Thyroid gland (tissue), 4 donors: ENCODE measurements around the gene BLOC1S2. TPM values are rescaled to one million over a fixed set of nuclear protein-coding genes. Genes with fewer than 3 reads are reported as not detected.
"Not testable (repeated sequence)": the region's sequence is repeated elsewhere in the genome, so short reads cannot be mapped to it uniquely, and the experiment has no call there.

Source experiments
- DNase-seq, 2 donors: peaks; one replicate each; pipeline ENCODE4 v3.0.0-alpha.2; 2019
- H3K27ac ChIP-seq, 3 donors: fragments of 200-600 bp; sonication (generic); 1 replicate in 2 of 3; 2 replicates in 1 of 3; pipeline ENCODE4 v1.5.1; 2016 to 2019; ENCODE audit warnings: mild to moderate bottlenecking in 1 of 3, moderate library complexity in 1 of 3
- H3K27me3 ChIP-seq: fragments of 200-600 bp; sonication (generic); one replicate; pipeline ENCODE4 v1.5.1; 2019
- H3K36me3 ChIP-seq, 2 donors: fragments of 200-600 bp; sonication (generic); one replicate each; pipeline ENCODE4 v1.5.1; 2016 to 2019
- H3K4me1 ChIP-seq, 2 donors: fragments of 200-600 bp; sonication (generic); one replicate each; pipeline ENCODE4 v1.5.1; 2017 to 2019
- H3K4me3 ChIP-seq, 3 donors: fragments of 200-600 bp; sonication (generic); replicated peaks in 1 of 3; 1 replicate in 2 of 3; 2 replicates in 1 of 3; pipeline ENCODE4 v1.5.1; 2016; ENCODE audit warnings: mild to moderate bottlenecking in 1 of 3
- H3K9me3 ChIP-seq: fragments of 200-600 bp; sonication (generic); one replicate; pipeline ENCODE4 v1.5.1; 2017
- POLR2A ChIP-seq, 2 donors: fragments of 450-650 bp; IDR thresholded peaks; one replicate each; pipeline ENCODE4 v1.6.1; 2017; ENCODE audit warnings: antibody characterized with exemption in 2 of 2, mild to moderate bottlenecking in 2 of 2, moderate library complexity in 1 of 2
- WGBS, 2 donors: methylation state at CpG; one replicate each; pipeline ENCODE4 v1.1.5; 2017; 5-methylcytosine and 5-hydroxymethylcytosine counted together
- intact Hi-C: fragments of 100-400 bp; cut with DNase I; formaldehyde crosslinking; loops from one replicate; pipeline ENCODE4 v1.15.1; 2023
- total RNA-seq, 4 donors: library from RNA; depleted of rRNA; stranded (reverse); fragments of >200 nt; gene quantifications; one replicate each; pipeline ENCODE4 v1.2.3, GENCODE V29; 2016
- TF ChIP-seq, protein P1 (sequence below), 6 experiments: fragments of 200-600 bp in 3 of 6; fragments of 450-650 bp in 3 of 6; sonication (generic) in 3 of 6; IDR thresholded peaks; one replicate each; pipeline ENCODE4 v1.5.1; 2016 to 2019; ENCODE audit warnings: antibody characterized with exemption in 6 of 6, mild to moderate bottlenecking in 2 of 6, inconsistent platforms in 1 of 6, moderate library complexity in 1 of 6

Gene BLOC1S2
- total RNA-seq, 4 donors from 2014 or later = 22.6 to 42.2 (median 37.0) TPM

GRCh38 chr10:100306861-100307260 is 20.4 kb upstream of the BLOC1S2 start:
- WGBS, 2 donors = 84 to 92% methylated on average over 5 of the region's 5 CpGs
- DNase-seq = no peak
- no peaks in the 10 kb centered on the region for H3K36me3 ChIP-seq
- TF ChIP-seq POLR2A (IDR thresholded peaks at IDR 0.05) = no peak
- TF ChIP-seq, protein P1, sequence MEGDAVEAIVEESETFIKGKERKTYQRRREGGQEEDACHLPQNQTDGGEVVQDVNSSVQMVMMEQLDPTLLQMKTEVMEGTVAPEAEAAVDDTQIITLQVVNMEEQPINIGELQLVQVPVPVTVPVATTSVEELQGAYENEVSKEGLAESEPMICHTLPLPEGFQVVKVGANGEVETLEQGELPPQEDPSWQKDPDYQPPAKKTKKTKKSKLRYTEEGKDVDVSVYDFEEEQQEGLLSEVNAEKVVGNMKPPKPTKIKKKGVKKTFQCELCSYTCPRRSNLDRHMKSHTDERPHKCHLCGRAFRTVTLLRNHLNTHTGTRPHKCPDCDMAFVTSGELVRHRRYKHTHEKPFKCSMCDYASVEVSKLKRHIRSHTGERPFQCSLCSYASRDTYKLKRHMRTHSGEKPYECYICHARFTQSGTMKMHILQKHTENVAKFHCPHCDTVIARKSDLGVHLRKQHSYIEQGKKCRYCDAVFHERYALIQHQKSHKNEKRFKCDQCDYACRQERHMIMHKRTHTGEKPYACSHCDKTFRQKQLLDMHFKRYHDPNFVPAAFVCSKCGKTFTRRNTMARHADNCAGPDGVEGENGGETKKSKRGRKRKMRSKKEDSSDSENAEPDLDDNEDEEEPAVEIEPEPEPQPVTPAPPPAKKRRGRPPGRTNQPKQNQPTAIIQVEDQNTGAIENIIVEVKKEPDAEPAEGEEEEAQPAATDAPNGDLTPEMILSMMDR (IDR thresholded peaks at IDR 0.05) = no peak
- no peaks in the 10 kb centered on the region for H3K4me1 ChIP-seq
- H3K9me3 ChIP-seq = no peaks in the 10 kb centered on the region
- intact Hi-C loops = no loop called here
- no peak overlapping the region for H3K27ac ChIP-seq
- H3K27me3 ChIP-seq = no peaks in the 10 kb centered on the region
- H3K4me3 ChIP-seq = no peak overlapping the region

DNA sequence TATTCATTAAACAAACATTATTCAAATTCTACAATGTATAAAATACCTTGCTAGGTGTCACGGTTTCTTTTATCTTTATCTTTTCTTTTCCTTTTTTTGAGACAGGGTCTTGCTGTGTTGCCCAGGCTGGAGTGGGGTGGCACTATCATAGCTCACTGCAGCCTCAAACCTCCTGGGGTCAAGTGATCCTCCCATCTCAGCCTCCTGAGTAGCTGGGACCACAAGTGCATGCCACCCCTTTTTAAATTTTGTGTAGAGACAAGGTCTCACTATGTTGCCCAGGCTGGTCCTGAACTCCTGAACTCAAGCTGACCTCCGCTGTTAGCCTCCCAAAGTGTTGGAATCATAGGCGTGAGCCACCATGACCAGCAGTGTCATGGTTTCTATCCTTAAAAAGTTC is 17.9 kb upstream of the BLOC1S2 start:
- 89 to 92% methylated on average over 3 of the region's 3 CpGs for WGBS, 2 donors

GRCh38 chr10:100303724-100304319 is 17.3 kb upstream of the BLOC1S2 start:
- 24 to 33% methylated on average over 7 of the region's 7 CpGs for WGBS, 2 donors
- DNase-seq = no peak
- no peak overlapping the region for H3K27ac ChIP-seq
- H3K36me3 ChIP-seq = no peaks in the 10 kb centered on the region
- no peaks in the 10 kb centered on the region for H3K9me3 ChIP-seq
- no peak overlapping the region for H3K4me3 ChIP-seq
- TF ChIP-seq, protein P1 (IDR thresholded peaks at IDR 0.05) = peak in 4 of 6 experiments; percentile 12 to 44 (median 42)
- TF ChIP-seq POLR2A (IDR thresholded peaks at IDR 0.05) = no peak
- H3K4me1 ChIP-seq = no peaks in the 10 kb centered on the region
- intact Hi-C loops = no loop called here
- H3K27me3 ChIP-seq = no peaks in the 10 kb centered on the region

More for the DNA sequence above, 17.9 kb upstream of the BLOC1S2 start:
- H3K4me1 ChIP-seq = no peaks in the 10 kb centered on the region
- intact Hi-C loops = no loop called here
- no peak for DNase-seq
- H3K27ac ChIP-seq = no peak overlapping the region
- no peak for TF ChIP-seq POLR2A (IDR thresholded peaks at IDR 0.05)
- TF ChIP-seq, protein P1 (IDR thresholded peaks at IDR 0.05) = no peak
- H3K27me3 ChIP-seq = no peaks in the 10 kb centered on the region
- no peak overlapping the region for H3K4me3 ChIP-seq
- H3K36me3 ChIP-seq = no peaks in the 10 kb centered on the region
- H3K9me3 ChIP-seq = no peaks in the 10 kb centered on the region

DNA sequence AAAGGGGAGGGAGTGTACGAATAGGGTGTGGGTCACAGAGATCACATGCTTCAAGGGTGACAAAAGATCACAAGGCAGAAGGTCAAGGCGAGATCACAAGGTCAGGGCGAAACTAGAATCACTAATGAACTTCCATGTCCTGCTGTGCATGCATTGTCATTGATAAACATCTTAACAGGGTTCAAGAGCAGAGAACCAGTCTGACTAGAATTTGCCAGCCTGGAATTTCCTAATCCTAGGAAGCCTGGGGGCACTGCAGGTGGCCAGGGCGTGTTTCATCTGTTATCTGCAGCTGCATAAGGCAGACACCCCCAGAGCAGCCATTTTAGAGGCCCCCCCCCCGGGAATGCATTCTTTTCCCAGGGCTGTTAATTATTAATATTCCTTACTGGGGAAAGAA is 14.6 kb upstream of the BLOC1S2 start:
- H3K4me3 ChIP-seq, H3K9me3 ChIP-seq, H3K4me1 ChIP-seq, H3K36me3 ChIP-seq, DNase-seq, H3K27me3 ChIP-seq, intact Hi-C loops, H3K27ac ChIP-seq: not testable (repeated sequence)
- 52 to 59% methylated on average over 5 of the region's 5 CpGs for WGBS, 2 donors

DNA sequence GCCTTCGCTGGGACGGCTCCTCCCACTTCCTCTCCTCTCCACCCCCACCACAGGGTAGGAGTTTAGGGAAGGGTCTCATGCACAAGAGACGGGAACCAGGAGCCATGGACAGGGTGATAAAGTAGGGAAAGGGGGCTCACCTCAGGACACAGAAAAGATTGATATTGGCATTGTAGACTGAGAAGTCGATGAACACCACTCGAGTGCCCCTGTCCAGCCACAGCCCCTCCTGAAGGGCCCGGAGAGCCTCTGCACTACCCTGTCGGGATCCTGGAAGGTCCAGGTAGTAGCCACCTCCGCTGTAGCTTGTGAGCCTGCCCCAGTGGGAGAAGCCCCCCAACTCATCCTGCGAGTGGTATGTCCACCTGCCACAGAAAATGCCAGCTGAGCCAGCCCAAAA is 10.8 kb upstream of the BLOC1S2 start:
- no peak overlapping the region for H3K27ac ChIP-seq
- TF ChIP-seq, protein P1 (IDR thresholded peaks at IDR 0.05) = no peak
- TF ChIP-seq POLR2A (IDR thresholded peaks at IDR 0.05) = no peak
- no peaks in the 10 kb centered on the region for H3K4me1 ChIP-seq
- no peaks in the 10 kb centered on the region for H3K27me3 ChIP-seq
- DNase-seq = no peak
- intact Hi-C loops = no loop called here
- no peak overlapping the region for H3K4me3 ChIP-seq
- no peaks in the 10 kb centered on the region for H3K36me3 ChIP-seq
- H3K9me3 ChIP-seq = no peaks in the 10 kb centered on the region
- WGBS, 2 donors = 78 to 83% methylated on average over 9 of the region's 9 CpGs
